GM23338 (cell line): Measurements from ENCODE around the gene ETV2.

Experiments
- CREB1 ChIP-seq: fragments of 250-450 bp; sonication (Bioruptor Pico); IDR thresholded peaks from 2 replicates; pipeline ENCODE4 v1.5.0; 2020; ENCODE audit warnings: low read depth, mild to moderate bottlenecking, moderate library complexity
- EZH2 ChIP-seq: fragments of 200-600 bp; sonication (generic); IDR thresholded peaks from one replicate; pipeline ENCODE4 v1.8.0; 2017; ENCODE audit warnings: antibody characterized with exemption, mild to moderate bottlenecking, low read depth; ENCODE audit not compliant: unreplicated experiment
- EZH2phosphoT487 ChIP-seq: fragments of 200-600 bp; sonication (generic); IDR thresholded peaks from one replicate; pipeline ENCODE4 v1.8.1; 2018; ENCODE audit warnings: antibody characterized with exemption; ENCODE audit not compliant: unreplicated experiment
- JUNB ChIP-seq: IDR thresholded peaks from one replicate; pipeline ENCODE4 v1.6.1; 2016; ENCODE audit warnings: antibody characterized with exemption; ENCODE audit not compliant: unreplicated experiment
- NANOG ChIP-seq: IDR thresholded peaks from 2 replicates; pipeline ENCODE4 v1.6.1; 2016; ENCODE audit warnings: antibody characterized with exemption, borderline replicate concordance
- POLR2AphosphoS5 ChIP-seq: IDR thresholded peaks from 2 replicates; pipeline ENCODE4 v1.6.1; 2016; ENCODE audit warnings: antibody characterized with exemption, low read depth
- STAT1 ChIP-seq: IDR thresholded peaks from one replicate; pipeline ENCODE4 v1.6.1; 2016; ENCODE audit warnings: antibody characterized with exemption; ENCODE audit not compliant: unreplicated experiment
- ZNF114 ChIP-seq: fragments of 250-450 bp; sonication (Bioruptor Pico); IDR thresholded peaks from 2 replicates; pipeline ENCODE4 v1.5.0; 2020; ENCODE audit warnings: mild to moderate bottlenecking, moderate library complexity
- ZNF331 ChIP-seq: fragments of 250-450 bp; sonication (Bioruptor Pico); IDR thresholded peaks from 2 replicates; pipeline ENCODE4 v1.5.0; 2020; ENCODE audit warnings: low read depth, mild to moderate bottlenecking, moderate library complexity
- TF ChIP-seq, protein P1 (sequence below), 2 experiments: fragments of 200-600 bp in 1 of 2; sonication (generic) in 1 of 2; conservative IDR thresholded peaks; 2 replicates each; pipeline versions ENCODE4 v1.5.1 to v1.6.1; 2016 to 2017; ENCODE audit warnings: antibody characterized with exemption in 2 of 2, low read depth in 2 of 2, mild to moderate bottlenecking in 2 of 2, moderate library complexity in 1 of 2
- TF ChIP-seq, protein P2 (sequence below): IDR thresholded peaks from one replicate; pipeline ENCODE4 v1.6.1; 2018; ENCODE audit warnings: antibody characterized with exemption; ENCODE audit not compliant: unreplicated experiment
- TF ChIP-seq, protein P3 (sequence below): IDR thresholded peaks from 2 replicates; pipeline ENCODE4 v1.6.1; 2016; ENCODE audit warnings: antibody characterized with exemption

DNA sequence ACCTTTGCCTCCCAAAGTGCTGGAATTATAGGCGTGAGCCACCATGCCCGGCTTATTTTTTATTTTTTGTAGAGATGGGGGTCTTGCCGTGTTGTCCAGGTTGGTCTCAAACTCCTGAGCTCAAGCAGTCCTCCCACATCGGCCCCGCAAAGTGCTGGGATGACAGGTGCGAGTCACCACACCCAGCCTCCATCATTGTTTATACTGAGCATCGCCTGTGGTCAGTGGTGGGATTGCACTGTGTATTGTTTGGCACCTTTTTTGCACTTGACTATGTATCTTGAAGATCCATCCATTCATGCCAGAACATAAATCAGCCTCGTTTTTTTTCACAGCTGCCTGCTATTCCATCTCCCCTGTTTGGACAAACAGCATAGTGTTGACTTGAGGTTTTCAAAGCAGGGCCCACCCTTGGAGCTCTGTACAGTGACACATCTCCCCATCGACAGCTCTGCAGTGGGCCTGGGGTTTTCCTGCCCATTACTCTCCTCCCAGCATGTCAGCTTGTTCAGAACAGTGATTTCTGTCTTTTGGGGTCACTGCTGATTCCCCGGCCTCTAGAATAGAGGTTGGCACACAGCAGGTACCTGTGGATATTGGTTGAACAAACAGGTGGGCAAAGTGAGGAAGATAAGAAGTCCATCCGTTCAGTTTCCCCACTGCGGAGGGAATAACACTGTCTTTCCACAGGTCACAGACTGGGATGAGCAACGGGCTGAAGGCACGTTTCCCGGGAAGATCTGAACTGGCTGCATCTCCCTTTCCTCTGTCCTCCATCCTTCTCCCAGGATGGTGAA, 16.6 kb downstream of the ETV2 start:
- TF ChIP-seq, protein P1, sequence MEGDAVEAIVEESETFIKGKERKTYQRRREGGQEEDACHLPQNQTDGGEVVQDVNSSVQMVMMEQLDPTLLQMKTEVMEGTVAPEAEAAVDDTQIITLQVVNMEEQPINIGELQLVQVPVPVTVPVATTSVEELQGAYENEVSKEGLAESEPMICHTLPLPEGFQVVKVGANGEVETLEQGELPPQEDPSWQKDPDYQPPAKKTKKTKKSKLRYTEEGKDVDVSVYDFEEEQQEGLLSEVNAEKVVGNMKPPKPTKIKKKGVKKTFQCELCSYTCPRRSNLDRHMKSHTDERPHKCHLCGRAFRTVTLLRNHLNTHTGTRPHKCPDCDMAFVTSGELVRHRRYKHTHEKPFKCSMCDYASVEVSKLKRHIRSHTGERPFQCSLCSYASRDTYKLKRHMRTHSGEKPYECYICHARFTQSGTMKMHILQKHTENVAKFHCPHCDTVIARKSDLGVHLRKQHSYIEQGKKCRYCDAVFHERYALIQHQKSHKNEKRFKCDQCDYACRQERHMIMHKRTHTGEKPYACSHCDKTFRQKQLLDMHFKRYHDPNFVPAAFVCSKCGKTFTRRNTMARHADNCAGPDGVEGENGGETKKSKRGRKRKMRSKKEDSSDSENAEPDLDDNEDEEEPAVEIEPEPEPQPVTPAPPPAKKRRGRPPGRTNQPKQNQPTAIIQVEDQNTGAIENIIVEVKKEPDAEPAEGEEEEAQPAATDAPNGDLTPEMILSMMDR (conservative IDR thresholded peaks at IDR 0.05; ENCODE audit: low read depth in 2 of 2), result peak; percentile 4 to 26; a peak in 1 of 4 replicates
- TF ChIP-seq POLR2AphosphoS5, result no peak
- TF ChIP-seq EZH2phosphoT487, result no peak
- TF ChIP-seq, protein P2, sequence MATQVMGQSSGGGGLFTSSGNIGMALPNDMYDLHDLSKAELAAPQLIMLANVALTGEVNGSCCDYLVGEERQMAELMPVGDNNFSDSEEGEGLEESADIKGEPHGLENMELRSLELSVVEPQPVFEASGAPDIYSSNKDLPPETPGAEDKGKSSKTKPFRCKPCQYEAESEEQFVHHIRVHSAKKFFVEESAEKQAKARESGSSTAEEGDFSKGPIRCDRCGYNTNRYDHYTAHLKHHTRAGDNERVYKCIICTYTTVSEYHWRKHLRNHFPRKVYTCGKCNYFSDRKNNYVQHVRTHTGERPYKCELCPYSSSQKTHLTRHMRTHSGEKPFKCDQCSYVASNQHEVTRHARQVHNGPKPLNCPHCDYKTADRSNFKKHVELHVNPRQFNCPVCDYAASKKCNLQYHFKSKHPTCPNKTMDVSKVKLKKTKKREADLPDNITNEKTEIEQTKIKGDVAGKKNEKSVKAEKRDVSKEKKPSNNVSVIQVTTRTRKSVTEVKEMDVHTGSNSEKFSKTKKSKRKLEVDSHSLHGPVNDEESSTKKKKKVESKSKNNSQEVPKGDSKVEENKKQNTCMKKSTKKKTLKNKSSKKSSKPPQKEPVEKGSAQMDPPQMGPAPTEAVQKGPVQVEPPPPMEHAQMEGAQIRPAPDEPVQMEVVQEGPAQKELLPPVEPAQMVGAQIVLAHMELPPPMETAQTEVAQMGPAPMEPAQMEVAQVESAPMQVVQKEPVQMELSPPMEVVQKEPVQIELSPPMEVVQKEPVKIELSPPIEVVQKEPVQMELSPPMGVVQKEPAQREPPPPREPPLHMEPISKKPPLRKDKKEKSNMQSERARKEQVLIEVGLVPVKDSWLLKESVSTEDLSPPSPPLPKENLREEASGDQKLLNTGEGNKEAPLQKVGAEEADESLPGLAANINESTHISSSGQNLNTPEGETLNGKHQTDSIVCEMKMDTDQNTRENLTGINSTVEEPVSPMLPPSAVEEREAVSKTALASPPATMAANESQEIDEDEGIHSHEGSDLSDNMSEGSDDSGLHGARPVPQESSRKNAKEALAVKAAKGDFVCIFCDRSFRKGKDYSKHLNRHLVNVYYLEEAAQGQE, result no peak
- TF ChIP-seq EZH2, result no peak
- no peak for TF ChIP-seq CREB1 (CRISPR knock-in tag)
- no peak for TF ChIP-seq ZNF331 (CRISPR knock-in tag)
- TF ChIP-seq, protein P3, sequence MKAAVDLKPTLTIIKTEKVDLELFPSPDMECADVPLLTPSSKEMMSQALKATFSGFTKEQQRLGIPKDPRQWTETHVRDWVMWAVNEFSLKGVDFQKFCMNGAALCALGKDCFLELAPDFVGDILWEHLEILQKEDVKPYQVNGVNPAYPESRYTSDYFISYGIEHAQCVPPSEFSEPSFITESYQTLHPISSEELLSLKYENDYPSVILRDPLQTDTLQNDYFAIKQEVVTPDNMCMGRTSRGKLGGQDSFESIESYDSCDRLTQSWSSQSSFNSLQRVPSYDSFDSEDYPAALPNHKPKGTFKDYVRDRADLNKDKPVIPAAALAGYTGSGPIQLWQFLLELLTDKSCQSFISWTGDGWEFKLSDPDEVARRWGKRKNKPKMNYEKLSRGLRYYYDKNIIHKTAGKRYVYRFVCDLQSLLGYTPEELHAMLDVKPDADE, result no peak
- TF ChIP-seq ZNF114 (CRISPR knock-in tag), result no peak
- TF ChIP-seq JUNB, result no peak
- TF ChIP-seq NANOG, result no peak
- no peak for TF ChIP-seq STAT1
